NT2/D1 (cell line): ENCODE results near the gene LAMC2.

Experiments
- YY1 ChIP-seq: IDR thresholded peaks from 2 replicates; pipeline ENCODE4 v1.6.1; 2011; ENCODE audit not compliant: insufficient read length, insufficient read depth
- ZNF274 ChIP-seq: IDR thresholded peaks from 2 replicates; pipeline ENCODE4 v1.6.1; 2011; ENCODE audit warnings: mild to moderate bottlenecking, low read depth, low read length

DNA sequence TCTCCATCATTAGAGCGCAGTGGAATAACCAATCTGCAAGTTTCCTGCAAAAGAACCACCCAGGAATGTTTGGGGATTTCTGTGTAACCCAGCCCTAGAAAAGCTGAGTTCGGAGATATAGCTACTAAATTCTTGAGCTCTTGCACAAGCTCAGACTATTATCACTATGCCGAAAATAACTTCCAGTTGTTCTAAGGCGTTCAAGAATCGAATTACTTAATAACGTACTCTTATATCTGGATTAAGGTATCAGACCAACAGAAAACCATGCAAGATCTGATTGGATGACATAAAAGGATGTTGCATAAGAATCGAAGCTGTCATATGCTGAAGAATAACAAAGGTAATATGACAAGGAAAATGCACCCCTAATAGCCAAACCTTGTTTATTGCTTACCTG lies 7.5 kb upstream of the LAMC2 start:
- TF ChIP-seq ZNF274 (no peak), YY1 (no peak)
